OCI-LY1 (cell line): ENCODE measurements around the gene ABCC9.

ENCODE experiments used
- EZH2 ChIP-seq: fragments of 200-600 bp; sonication (generic), shearing (Covaris generic); IDR thresholded peaks from 2 replicates; pipeline ENCODE4 v1.8.0; 2017; ENCODE audit warnings: borderline replicate concordance, mixed run types, mild to moderate bottlenecking, antibody characterized with exemption, low read length, moderate library complexity, mixed read lengths
- TF ChIP-seq, protein P1 (sequence below): fragments of 200-600 bp; sonication (generic), shearing (Covaris generic); IDR thresholded peaks from 2 replicates; pipeline ENCODE4 v1.5.1; 2017; ENCODE audit warnings: mild to moderate bottlenecking, antibody characterized with exemption, low read length, moderate library complexity, mixed read lengths

GRCh38 chr12:21795648-21796328 lies 145.4 kb downstream of the ABCC9 start:
- TF ChIP-seq, protein P1, sequence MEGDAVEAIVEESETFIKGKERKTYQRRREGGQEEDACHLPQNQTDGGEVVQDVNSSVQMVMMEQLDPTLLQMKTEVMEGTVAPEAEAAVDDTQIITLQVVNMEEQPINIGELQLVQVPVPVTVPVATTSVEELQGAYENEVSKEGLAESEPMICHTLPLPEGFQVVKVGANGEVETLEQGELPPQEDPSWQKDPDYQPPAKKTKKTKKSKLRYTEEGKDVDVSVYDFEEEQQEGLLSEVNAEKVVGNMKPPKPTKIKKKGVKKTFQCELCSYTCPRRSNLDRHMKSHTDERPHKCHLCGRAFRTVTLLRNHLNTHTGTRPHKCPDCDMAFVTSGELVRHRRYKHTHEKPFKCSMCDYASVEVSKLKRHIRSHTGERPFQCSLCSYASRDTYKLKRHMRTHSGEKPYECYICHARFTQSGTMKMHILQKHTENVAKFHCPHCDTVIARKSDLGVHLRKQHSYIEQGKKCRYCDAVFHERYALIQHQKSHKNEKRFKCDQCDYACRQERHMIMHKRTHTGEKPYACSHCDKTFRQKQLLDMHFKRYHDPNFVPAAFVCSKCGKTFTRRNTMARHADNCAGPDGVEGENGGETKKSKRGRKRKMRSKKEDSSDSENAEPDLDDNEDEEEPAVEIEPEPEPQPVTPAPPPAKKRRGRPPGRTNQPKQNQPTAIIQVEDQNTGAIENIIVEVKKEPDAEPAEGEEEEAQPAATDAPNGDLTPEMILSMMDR, result no peak
- no peak for TF ChIP-seq EZH2
